K562 (cell line): ENCODE measurements around the gene STMN3. TPM values are rescaled to one million over a fixed set of nuclear protein-coding genes. Genes with fewer than 3 reads are reported as not detected.

ENCODE experiments used
- ARID2 ChIP-seq: fragments of 450-650 bp; IDR thresholded peaks from 2 replicates; pipeline ENCODE4 v1.6.1; 2017; ENCODE audit warnings: antibody characterized with exemption, mild to moderate bottlenecking
- CHCHD3 ChIP-seq: fragments of 250-450 bp; sonication (Bioruptor Pico); IDR thresholded peaks from 2 replicates; pipeline ENCODE4 v2.1.2; 2022; ENCODE audit warnings: mild to moderate bottlenecking
- CREM ChIP-seq: IDR thresholded peaks from 2 replicates; pipeline ENCODE4 v1.6.1; 2014; ENCODE audit warnings: antibody characterized with exemption, low read depth
- CTBP1 ChIP-seq: fragments of 450-650 bp; IDR thresholded peaks from 2 replicates; pipeline ENCODE4 v1.6.1; 2016; ENCODE audit warnings: borderline replicate concordance
- ELF1 ChIP-seq: fragments of 200-800 bp; sonication (Bioruptor generic); IDR thresholded peaks from 2 replicates; pipeline ENCODE4 v1.6.1; 2016; ENCODE audit warnings: missing genetic modification characterization, missing compliant biosample characterization
- FOXK2 ChIP-seq, 2 experiments: fragments of 450-650 bp; IDR thresholded peaks in 1 of 2; conservative IDR thresholded peaks in 1 of 2; 2 replicates each; pipeline ENCODE4 v1.6.1; 2016; ENCODE audit warnings: low read depth in 2 of 2, mild to moderate bottlenecking in 1 of 2
- GABPA ChIP-seq: fragments of 200-800 bp; sonication (Bioruptor generic); conservative IDR thresholded peaks from 2 replicates; pipeline ENCODE4 v1.6.1; 2016; ENCODE audit warnings: low read depth, missing genetic modification characterization, missing compliant biosample characterization
- ID3 ChIP-seq, 2 experiments: fragments of 250-450 bp in 1 of 2; fragments of 450-650 bp in 1 of 2; sonication (Bioruptor Pico) in 1 of 2; IDR thresholded peaks; 2 replicates each; pipeline versions ENCODE4 v1.6.1 to v1.8.0; 2016 to 2021; ENCODE audit warnings: mild to moderate bottlenecking in 2 of 2, moderate library complexity in 2 of 2, missing compliant biosample characterization in 1 of 2, missing genetic modification characterization in 1 of 2
- NCOA2 ChIP-seq, 2 experiments: fragments of 450-650 bp; IDR thresholded peaks; 2 replicates each; pipeline ENCODE4 v1.6.1; 2018; ENCODE audit warnings: mild to moderate bottlenecking in 2 of 2, moderate library complexity in 1 of 2; ENCODE audit not compliant: partially characterized antibody in 2 of 2
- SUPT5H ChIP-seq: fragments of 450-650 bp; IDR thresholded peaks from 2 replicates; pipeline ENCODE4 v1.6.1; 2016
- ZMIZ1 ChIP-seq, 2 experiments: fragments of 150-350 bp in 1 of 2; IDR thresholded peaks; 2 replicates each; pipeline ENCODE4 v1.6.1; 2012 to 2016; ENCODE audit warnings: low read depth in 2 of 2, low read length in 2 of 2, mild to moderate bottlenecking in 1 of 2, moderate library complexity in 1 of 2
- ZNF79 ChIP-seq: fragments of 250-450 bp; sonication (Bioruptor Pico); IDR thresholded peaks from 2 replicates; pipeline ENCODE4 v1.4.0; 2020; ENCODE audit warnings: low read depth, mild to moderate bottlenecking, moderate library complexity
- polyA plus RNA-seq, 8 experiments: library from polyadenylated mRNA; depleted of rRNA in 4 of 8; stranded (reverse) in 5 of 8; unstranded in 3 of 8; fragments of >200 nt; fragmentation: Nextera tagmentation in 2 of 8; fragmentation: Illumina TruSeq in 1 of 8; extraction: Ambion mirVana in 2 of 8; extraction: Trizol in 1 of 8; gene quantifications; 2 replicates each; pipeline versions ENCODE4 v1.2.1 to v1.2.3, GENCODE V29; 2011 to 2014; ENCODE audit warnings: inconsistent platforms in 1 of 8, missing spikeins in 1 of 8
- total RNA-seq, 7 experiments: library from RNA; depleted of rRNA in 6 of 7; stranded (reverse); fragments of >200 nt in 6 of 7; fragmentation: Illumina TruSeq in 2 of 7; extraction: Trizol in 2 of 7; gene quantifications; 2 replicates each; pipeline versions ENCODE4 v1.2.1 to v1.2.3, GENCODE V29; 2011 to 2021; ENCODE audit warnings: low replicate concordance in 1 of 7
- TF ChIP-seq, protein P1 (sequence below): fragments of 450-650 bp; IDR thresholded peaks from 2 replicates; pipeline ENCODE4 v1.6.1; 2017; ENCODE audit warnings: antibody characterized with exemption, mild to moderate bottlenecking

The STMN3 gene
- total and polyA plus RNA-seq, 9 of the 15 experiments (the other 6 are each of a cell fraction or from before 2014, with no cell fraction given), result 0.70 to 65.6 (median 29.4) TPM

GRCh38 chr20:63657937-63658748 is 4.9 kb upstream of the STMN3 start, which contains the start of gene RTEL1 (continued):
- TF ChIP-seq NCOA2 (IDR thresholded peaks at IDR 0.05; ENCODE audit: partially characterized antibody in 2 of 2) (no peak), FOXK2 (conservative IDR thresholded peaks at IDR 0.05 in 1 of 2, IDR thresholded peaks at IDR 0.05 in 1 of 2; ENCODE audit: low read depth in 2 of 2) (peak in 1 of 2 experiments; percentile 17; a peak in 1 of 4 replicates), GABPA (tag) (peak; percentile 100), CHCHD3 (CRISPR knock-in tag) (0 out of 2 replicates have a peak, but pooled peaks have one; percentile 20), ELF1 (peak; percentile 83), CTBP1 (peak; percentile 67; the same call in 1 of the 2 replicates), SUPT5H (peak; percentile 79), ARID2 (no peak), ZMIZ1 (IDR thresholded peaks at IDR 0.05; ENCODE audit: low read depth in 2 of 2, low read length in 2 of 2) (peak in 1 of 2 experiments; percentile 67; a peak in 2 of 4 replicates), ID3 (CRISPR knock-in tag; IDR thresholded peaks at IDR 0.05) (no peak), ID3 (tag; IDR thresholded peaks at IDR 0.05) (peak; percentile 76; the same call in 1 of the 2 replicates), ZNF79 (no peak), CREM (peak; percentile 82)
- TF ChIP-seq, protein P1, sequence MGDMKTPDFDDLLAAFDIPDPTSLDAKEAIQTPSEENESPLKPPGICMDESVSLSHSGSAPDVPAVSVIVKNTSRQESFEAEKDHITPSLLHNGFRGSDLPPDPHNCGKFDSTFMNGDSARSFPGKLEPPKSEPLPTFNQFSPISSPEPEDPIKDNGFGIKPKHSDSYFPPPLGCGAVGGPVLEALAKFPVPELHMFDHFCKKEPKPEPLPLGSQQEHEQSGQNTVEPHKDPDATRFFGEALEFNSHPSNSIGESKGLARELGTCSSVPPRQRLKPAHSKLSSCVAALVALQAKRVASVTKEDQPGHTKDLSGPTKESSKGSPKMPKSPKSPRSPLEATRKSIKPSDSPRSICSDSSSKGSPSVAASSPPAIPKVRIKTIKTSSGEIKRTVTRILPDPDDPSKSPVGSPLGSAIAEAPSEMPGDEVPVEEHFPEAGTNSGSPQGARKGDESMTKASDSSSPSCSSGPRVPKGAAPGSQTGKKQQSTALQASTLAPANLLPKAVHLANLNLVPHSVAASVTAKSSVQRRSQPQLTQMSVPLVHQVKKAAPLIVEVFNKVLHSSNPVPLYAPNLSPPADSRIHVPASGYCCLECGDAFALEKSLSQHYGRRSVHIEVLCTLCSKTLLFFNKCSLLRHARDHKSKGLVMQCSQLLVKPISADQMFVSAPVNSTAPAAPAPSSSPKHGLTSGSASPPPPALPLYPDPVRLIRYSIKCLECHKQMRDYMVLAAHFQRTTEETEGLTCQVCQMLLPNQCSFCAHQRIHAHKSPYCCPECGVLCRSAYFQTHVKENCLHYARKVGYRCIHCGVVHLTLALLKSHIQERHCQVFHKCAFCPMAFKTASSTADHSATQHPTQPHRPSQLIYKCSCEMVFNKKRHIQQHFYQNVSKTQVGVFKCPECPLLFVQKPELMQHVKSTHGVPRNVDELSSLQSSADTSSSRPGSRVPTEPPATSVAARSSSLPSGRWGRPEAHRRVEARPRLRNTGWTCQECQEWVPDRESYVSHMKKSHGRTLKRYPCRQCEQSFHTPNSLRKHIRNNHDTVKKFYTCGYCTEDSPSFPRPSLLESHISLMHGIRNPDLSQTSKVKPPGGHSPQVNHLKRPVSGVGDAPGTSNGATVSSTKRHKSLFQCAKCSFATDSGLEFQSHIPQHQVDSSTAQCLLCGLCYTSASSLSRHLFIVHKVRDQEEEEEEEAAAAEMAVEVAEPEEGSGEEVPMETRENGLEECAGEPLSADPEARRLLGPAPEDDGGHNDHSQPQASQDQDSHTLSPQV, result peak; percentile 61
